DND-41 (cell line): ENCODE measurements around the gene PADI3.

ENCODE experiments used
- CTCF ChIP-seq: IDR thresholded peaks from 2 replicates; pipeline ENCODE4 v1.5.1; 2012; ENCODE audit warnings: borderline replicate concordance, low read length, moderate library complexity, mild to moderate bottlenecking; ENCODE audit not compliant: poor library complexity, severe bottlenecking; ENCODE audit errors: extremely low read depth
- EZH2 ChIP-seq: IDR thresholded peaks from 3 replicates; pipeline ENCODE4 v1.6.1; 2012; ENCODE audit warnings: borderline replicate concordance, low read depth, mild to moderate bottlenecking, moderate library complexity, low read length, inconsistent platforms; ENCODE audit not compliant: severe bottlenecking

GRCh38 chr1:17263936-17264335 is 15.0 kb downstream of the PADI3 start:
- no peak for TF ChIP-seq CTCF
- no peak for TF ChIP-seq EZH2
